HG02759 (cell line): ENCODE data around the gene ATG2B.

Source experiments
- ATAC-seq: cut with Tn5 transposase; IDR thresholded peaks from one replicate; pipeline ENCODE4 v1.9.1; 2021; ENCODE audit warnings: mild to moderate bottlenecking, moderate library complexity; ENCODE audit not compliant: unreplicated experiment

Gene ATG2B

GRCh38 chr14:96272777-96273473 is 90.2 kb downstream of the ATG2B start:
- ATAC-seq: no peak

- ATAC-seq: no peak
These were observed 91.7 kb downstream of the ATG2B start for GRCh38 chr14:96271421-96271762.

GRCh38 chr14:96270565-96271420 is 92.3 kb downstream of the ATG2B start:
- ATAC-seq: no peak

GRCh38 chr14:96269359-96269710 is 93.8 kb downstream of the ATG2B start:
- no peak for ATAC-seq

- ATAC-seq: no peak
These were observed 94.4 kb downstream of the ATG2B start for GRCh38 chr14:96268431-96269358.

- no peak for ATAC-seq
These were observed 95.2 kb downstream of the ATG2B start for GRCh38 chr14:96267916-96268315.

- no peak for ATAC-seq
These were observed 95.8 kb downstream of the ATG2B start for GRCh38 chr14:96267336-96267735.

- no peak for ATAC-seq
These were observed 97.6 kb downstream of the ATG2B start for GRCh38 chr14:96265383-96266095.

GRCh38 chr14:96264853-96265252 is 98.3 kb downstream of the ATG2B start:
- no peak for ATAC-seq

- no peak for ATAC-seq
These were observed 99.0 kb downstream of the ATG2B start for GRCh38 chr14:96264200-96264553.

- ATAC-seq: no peak
These were observed 99.6 kb downstream of the ATG2B start for GRCh38 chr14:96263347-96264199.

GRCh38 chr14:96261772-96262655 is 101.1 kb downstream of the ATG2B start:
- no peak for ATAC-seq

GRCh38 chr14:96261053-96261452 is 102.1 kb downstream of the ATG2B start:
- no peak for ATAC-seq

- no peak for ATAC-seq
These were observed 102.8 kb downstream of the ATG2B start for GRCh38 chr14:96260341-96260821.

GRCh38 chr14:96257900-96258299 is 105.2 kb downstream of the ATG2B start:
- ATAC-seq: no peak

GRCh38 chr14:96257056-96257455 is 106.1 kb downstream of the ATG2B start:
- no peak for ATAC-seq

- no peak for ATAC-seq
These were observed 106.7 kb downstream of the ATG2B start for GRCh38 chr14:96256407-96256806.

- no peak for ATAC-seq
These were observed 107.4 kb downstream of the ATG2B start, which contains the start of gene BDKRB1 for GRCh38 chr14:96255501-96256366. TSS of gene BDKRB1 (plus strand) at chr14:96256210. CDS start at chr14:96263683, 7,473 bp downstream.
